Activated CD8-positive, alpha-beta memory T cell treated with anti-CD3 and anti-CD28 coated beads, Interleukin-2, amount 50 U/mL, for 24 hours (primary cell): ENCODE measurements around the gene DGKE.

Source experiments
- DNase-seq: peaks from one replicate; pipeline ENCODE4 v3.0.0-alpha.2; 2020; ENCODE audit errors: extremely low read depth

Gene DGKE

DNA sequence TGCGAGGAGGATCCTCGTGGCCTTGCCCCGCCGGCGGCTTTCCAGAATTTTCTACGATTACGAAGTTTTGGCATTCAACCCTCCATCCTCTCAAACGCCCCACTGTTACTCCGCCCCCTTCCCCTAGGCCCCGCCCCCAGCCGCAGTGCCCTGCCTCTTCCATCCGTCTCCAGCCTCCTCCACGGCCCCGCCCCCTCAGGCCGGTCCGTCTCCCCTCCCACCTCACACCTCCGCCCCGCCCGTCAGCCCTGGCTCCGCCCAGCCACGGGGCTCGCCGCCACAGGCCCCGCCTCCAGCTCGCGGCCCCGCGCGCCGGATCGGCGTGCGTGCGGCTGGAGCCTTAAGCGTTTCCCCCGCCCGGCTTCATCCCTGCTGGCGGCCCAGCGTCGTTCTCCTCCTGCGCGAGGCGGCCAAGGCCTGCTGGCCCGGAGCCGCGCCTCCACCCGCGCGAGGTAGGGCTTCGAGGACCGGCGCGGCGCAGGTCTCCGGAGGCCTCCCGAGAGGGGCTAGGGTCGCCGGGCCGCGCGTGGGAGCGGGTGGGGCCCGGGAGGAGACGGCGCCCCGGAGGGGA is at the start of gene DGKE, which contains the start of gene C17orf67:
Gene DGKE (plus strand): TSS at position 343 of the 571 bp plus-strand sequence. CDS start 645 bp downstream, outside the sequence.
Gene C17orf67 (minus strand): TSS at position 112 of the 571 bp plus-strand sequence. CDS start 18,110 bp downstream, outside the sequence.
- DNase-seq, result peak; percentile 96

DNA sequence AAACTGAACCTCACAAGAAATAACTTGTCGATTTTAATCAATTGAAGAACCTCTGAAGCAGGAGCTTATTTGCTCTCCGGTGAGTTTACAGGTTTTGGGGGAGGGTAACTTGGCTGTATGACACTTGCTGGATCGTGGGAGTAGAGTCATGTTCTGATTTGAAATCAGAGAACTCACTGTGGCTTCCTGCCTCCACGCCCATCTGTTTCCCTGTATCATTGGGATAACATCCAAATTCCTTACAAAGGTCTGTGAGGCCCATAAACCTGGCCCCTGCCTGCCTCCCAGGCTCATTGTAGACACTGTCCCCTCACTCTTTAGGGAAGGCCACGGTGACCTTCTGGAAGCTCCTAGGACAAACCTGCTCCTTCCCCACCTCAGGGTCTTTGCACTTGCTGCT is 48.5 kb upstream of the DGKE start:
- DNase-seq, result no peak

DNA sequence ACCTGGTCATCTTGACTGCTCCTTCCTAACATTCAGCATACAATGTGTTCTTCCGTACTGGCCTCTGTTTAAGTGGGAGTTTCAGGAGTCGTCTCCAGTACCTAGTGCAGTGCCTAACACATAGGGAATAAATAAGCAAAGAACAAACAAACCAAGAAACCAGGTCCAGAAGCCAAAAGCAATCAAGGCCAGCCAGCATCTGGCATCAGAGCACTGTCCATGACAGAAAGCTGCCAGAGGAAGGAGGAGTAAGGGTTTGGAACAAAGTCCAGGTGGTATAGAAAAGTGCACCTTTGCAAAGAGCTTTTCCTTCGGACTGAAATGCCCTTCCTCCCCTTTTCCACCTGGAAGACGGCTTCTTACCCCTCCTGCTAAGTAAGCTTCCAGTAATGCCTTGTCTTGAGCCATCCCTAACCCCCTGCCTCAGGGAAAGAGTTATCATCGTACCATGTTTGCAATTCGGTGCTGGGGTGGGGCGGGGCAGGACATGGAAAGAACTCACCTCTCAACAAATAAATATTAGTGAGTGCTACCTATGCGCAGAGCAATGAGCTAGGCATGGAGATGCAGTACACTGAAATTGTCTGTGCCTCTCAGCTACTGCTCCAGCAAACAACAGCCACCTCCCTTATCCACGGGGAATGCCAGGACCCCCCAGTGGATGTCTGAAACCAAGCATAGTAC is 47.8 kb upstream of the DGKE start:
- no peak for DNase-seq

DNA sequence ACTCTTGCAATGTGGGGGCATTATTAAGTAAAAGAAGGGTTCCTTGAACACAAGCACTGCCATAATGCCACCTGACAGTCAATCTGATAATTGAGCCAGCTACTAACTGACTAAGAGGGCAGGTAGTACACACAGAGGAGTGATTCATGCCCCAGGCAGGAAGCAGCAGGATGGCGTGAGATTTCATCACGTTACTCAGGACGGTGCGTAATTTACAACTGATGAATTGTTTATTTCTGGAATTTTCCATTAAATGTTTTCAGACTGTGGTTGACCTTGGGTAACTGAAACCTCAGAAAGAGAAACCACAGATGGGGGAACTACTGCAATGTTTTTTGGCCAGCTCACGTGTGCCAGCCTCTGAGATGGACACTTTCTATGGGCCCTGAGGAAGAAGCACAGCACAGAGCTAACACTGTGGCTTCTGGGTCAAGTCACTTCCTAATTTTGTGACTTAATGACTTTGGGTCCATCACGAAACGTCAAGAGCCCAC is 46.9 kb upstream of the DGKE start:
- peak; percentile 40 for DNase-seq

DNA sequence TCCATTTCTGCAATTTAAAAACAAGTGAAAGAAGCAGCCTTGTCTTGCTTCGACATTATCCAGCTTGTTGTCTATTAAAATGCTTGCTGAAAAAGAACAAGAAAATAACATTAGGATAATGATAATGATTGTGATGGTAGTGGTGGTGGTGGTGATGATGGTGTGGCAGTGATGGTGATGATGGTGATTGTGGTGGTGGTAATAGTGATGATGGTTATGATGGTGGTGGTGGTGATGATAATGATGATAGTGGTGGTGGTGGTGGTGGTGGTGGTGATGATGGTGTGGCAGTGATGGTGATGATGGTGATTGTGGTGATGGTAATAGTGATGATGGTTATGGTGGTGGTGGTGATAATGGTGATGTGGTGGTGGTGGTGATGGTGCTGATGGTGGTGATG is 41.7 kb upstream of the DGKE start:
- DNase-seq, result no peak

DNA sequence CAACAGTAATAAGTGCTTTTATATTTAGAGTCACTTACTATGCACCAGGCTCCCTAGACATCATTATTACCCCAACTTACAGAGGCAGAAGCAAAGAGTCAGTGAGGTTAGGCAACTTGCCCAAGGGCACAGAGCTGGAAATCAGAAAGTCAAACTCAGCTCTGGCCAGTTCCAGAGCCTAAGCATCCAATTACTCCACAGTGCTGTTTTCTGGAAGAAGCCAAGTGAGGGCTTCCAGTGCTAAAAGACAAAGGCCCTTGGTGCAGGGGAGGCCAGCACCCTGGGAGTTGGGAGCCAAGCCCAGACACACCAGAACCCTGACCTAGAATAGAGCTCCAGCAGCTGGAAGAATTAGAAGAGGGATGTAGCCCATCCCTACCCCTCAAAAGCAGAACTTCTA is 40.4 kb upstream of the DGKE start:
- DNase-seq, result no peak

DNA sequence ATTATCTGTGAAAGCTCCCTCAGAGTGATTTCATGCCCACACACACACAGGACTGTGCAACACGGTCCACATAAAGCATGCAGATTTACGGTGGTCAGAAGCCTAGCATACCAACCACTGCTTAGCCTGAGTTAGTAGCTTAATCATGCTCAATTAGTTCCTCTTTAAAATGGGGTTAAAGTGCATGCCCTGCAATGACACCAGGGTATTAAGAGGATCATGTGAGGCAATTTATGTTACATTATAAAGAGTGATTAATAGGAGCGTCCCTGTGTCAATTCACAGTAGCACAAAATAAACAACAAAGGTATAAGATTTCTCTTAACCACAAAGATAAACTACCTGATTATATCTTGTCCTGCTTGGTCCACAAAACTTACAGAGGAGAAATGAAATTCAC is 40.0 kb upstream of the DGKE start:
- no peak for DNase-seq

DNA sequence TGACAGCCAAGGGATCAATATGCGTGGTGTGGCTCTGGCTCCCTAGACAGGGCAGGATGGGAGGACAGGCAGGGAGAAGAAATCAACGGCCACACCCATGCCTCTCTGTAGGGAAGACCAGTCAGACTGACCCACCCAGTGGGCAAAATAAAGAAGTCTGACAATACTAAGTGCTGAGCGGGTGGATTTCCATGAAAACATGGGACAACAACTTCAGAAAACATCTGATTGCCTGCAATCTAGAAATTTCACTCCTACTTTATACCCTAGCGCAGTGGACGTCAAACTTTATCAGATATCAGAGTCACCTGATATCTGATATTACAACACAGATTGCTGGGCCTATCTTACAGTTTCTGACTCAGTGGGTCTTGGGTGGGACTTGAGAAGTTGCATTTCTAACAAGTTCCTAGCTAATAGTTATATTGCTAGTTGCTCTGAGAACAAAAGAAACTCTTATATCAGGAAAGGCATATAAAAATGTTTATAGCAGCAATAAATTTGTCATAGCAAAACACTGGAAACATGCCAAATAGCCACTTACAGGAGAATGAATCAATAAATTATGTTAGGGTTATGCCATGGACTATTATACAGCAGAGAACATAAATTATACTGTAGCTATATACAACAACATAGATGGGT is 38.6 kb upstream of the DGKE start:
- DNase-seq, result no peak

DNA sequence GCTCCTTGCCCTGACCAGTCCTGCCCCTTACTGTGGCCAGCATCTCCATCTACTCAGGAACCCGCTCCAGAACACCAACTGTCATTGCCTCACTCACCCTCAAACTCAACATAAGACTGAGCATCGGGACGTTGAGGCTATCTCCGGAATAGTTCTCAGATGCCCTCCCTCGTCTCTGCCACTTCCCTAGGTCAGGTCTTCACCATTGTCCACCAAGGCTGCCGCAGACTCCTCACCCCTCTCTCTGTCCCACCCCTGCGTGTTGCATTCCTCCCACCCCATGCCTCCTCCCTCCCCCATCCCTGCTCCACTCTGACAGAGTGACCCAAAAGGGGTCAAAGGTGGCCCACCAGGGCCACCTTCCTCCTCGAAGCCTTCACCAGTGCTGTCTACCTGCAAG is 37.4 kb upstream of the DGKE start:
- DNase-seq, result no peak

DNA sequence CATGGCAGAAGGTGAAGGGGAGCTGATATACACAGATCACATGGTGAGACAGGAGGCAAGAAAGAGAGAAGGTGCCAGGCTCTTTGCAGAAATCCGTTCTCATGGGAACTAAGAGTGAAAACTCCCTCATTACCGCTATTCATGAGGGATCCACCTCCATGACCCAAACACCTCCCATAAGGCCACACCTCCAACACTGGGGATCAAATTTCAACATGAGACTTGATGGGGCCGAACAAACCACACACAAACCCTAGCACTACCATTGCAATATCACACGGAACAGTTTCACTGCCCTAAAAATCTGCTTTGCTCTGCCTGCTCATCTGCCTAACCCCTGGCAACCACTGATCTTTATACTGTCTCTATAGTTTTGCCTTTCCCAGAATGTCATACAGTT is 35.0 kb upstream of the DGKE start:
- DNase-seq, result no peak

DNA sequence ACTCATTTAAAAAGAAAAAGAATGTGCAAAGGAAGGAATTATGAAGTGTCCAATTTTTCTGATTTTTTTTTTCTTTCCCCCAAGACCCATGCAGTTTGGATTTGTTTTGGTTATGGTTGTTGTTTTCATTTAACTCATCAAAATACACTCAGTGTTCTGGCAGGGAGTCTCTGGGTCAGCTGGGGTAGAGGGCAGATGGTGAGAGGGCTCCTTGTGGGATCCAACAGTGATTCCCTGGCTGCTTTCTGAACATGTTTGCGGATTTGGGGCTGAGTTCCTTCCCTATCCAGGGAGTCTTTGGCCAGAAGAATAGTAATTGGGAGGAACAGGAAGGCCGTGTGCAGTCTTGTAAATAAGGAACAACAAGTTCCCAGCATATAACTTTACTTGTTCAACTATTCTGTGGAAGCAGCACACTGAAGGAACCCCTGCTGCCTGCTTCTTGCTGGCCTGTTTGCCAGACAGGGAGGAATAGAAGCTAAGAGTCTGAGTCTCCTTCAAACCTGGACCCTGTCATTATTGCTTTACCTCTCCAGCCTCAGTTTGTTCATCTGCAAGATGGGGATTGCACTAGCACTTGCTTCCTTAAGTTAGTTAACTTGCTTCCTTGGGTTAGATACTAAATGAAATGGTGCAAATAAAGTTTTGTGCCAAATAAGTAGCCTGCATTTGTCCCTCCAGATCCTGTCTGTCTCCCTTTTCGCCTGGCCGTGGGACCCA is 32.3 kb upstream of the DGKE start:
- no peak for DNase-seq

DNA sequence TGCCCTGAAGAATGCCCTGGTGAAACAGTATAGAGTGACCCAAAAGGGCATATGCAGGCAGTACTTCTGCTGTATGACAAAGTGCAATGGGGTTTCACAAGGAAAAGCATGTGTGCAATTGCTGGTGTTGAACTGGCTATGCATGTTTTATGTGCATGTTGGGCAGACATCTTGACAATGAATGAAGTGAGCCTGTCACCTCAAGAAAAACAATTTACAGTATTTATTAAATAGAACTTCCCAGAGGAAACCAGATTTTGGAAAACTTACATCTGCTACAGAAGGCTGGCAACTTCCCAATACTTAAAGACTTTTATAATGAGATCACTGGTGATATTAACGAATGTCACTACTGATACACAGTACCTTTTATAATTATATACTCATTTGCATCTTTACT is 30.9 kb upstream of the DGKE start:
- DNase-seq, result no peak

DNA sequence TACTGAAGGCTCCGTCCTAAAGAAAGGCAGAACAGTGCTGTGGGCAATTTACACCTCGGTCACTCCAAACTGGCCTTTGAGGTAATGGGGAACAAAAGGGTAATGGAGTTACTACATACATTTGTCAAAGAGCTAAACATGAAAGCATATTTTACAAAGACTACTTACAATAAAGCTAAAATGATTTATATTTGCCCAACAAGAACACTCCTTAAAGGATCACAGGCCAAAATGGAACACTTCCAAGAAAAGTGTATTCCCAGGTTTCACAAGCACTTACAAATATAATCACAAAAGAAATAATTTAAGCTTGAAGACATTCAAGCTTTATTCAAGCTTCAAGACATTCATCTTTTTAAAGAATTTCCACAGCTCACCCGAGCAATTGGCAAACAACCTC is 29.5 kb upstream of the DGKE start:
- no peak for DNase-seq

DNA sequence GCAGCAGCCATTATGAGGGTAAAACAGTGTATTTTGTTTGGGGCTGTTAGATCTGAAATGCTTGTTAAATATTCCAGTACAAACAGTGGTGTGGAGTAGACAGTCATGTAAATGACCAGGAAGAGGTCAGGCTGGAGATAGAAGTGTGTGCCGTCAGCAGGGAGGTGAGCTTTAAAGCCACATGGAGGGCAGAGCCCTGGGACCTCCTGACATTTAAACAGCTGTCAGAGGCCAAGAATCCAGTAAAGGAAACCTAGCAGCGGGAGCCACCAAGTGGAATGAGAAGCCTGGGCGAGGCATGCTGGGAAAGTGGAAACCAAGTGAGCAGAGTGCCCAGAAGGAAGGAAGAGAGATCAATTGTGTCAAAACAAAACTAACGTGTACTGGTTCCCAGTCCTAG is 27.0 kb upstream of the DGKE start:
- no peak for DNase-seq

DNA sequence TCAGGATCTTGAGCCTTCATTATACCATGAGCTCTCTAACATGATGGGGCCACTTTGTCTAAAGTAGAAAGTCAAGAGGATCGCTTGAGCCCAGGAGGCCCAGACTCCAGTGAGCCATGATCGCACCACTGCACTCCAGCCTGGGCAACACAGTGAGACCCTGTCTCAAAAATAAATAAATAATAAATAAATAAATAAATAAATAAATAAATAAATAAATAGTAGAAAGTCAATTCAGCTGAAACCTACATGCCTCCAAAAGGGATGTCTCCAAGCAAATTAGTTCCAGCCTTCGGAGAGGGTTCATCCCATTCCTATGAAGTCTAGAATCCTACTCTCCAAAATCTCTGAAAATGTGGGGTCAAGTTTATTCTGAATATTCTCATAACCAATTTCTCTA is 26.2 kb upstream of the DGKE start:
- no peak for DNase-seq

DNA sequence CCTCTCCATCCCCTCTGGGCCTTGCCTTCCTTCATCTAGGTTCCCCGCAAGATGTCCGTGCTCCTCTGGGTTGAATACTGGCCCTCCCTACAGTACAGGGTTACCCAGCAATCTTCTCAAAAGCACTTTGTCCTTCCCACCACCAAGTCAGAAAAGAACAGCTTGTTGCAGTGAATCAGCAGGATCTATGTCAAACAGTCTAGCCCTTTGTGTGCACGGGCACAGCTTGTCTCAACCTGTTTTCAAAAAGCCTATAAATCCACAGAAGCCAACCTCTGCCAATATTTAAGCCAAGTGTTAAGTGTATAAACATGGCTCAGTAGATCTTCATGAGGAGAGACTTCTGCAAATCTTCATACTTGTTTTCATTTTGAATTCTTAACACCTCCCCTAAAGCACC is 25.4 kb upstream of the DGKE start:
- no peak for DNase-seq

DNA sequence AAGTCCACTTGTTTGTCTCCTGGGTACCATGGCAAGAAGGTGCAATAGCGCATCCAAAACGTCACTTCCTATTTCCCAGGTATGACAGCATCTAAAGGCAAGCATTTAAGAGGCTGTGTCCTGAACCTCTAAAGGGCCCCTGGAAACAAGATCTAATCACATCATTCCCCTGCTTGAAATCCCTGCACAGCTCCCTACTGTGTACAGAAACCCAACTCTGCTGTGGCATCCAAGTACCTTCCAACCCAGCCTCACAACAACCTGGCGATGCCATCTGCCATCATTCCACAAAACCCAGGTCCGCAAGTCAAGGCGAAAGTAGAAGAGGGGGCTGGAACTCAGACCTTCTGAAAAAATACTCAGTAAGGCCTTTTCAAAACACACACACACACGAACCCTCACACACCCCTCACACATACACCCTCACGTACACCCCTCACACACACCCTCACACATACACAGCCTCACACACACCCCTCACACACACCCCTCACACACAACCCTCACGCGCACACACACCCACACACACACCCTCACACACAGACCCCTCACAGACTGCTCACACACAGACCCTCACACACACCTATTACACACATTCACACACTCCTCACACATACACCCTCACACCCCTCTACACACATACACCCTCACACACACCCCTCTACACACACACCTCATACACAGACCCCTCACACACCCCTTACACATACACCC is 24.7 kb upstream of the DGKE start:
- no peak for DNase-seq

DNA sequence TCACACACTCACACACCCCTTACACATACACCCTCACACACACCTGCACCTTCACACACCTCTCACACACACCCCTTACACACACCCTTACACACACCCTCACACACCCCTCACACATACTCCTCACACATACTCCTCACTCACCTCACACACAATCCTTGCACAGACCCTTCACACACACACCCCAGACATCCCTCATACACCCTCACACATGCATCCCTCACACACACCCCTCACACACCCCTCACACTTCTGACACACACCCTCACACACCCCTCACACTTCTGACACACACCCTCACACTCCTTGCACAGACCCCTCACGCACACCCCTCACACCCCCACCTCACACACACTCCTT is 24.2 kb upstream of the DGKE start:
- no peak for DNase-seq

DNA sequence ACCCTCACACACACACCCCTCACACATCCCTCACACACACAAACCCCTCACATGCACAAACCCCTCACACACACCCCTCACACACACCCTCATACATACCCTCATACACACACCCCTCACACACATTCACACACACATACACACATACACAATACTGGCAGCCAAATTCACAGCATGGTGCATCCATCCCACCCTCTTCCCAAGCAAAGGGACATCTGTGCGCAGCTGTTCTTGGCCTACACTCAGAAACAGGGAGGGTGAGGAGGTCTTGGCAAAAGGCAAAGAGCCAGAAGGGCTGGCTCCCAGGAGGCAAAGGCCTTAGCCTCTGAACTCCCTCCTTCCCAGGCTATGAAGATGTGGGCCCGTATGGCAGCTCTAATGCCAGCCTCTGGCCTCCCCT is 23.6 kb upstream of the DGKE start:
- no peak for DNase-seq

DNA sequence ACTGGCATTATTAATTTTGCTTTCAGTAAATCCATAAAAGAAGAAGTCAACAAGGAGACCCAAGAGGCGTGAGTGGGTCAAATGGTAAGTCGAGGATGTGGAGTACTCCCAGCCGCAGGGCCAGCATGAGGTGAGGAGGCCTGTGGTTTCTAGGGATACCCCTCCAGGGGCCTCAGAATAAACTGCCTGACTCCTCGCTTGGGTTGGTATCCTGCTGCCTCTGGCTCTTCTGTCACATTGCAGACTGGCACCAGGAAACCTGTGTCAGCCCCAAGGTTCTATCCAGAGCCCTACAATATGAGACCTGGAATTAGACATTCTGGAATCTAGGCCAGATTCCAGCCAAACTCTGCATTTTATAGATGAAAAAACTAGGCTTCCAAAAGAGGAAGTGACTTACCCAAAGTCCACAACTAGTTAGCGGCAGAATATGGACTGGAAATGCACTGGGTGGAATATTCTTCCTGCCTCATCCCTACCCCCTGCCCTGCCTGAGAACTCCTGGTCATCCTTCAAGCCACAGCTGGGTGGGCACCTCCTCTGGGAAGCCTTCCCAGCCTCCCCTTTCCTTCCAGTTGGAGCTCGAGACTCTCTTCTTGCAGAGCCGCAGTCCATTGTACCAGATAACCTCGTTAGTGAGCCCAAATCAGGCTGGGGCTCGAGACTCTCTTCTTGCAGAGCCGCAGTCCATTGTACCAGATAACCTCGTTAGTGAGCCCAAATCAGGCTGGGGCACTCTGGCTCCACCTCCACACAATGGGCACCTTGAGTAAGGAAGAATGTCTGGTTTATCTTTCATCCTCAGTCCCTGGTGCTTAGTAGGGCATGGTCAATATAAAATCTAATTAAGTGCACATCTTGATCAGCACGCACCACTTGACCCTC is 22.8 kb upstream of the DGKE start:
- no peak for DNase-seq

DNA sequence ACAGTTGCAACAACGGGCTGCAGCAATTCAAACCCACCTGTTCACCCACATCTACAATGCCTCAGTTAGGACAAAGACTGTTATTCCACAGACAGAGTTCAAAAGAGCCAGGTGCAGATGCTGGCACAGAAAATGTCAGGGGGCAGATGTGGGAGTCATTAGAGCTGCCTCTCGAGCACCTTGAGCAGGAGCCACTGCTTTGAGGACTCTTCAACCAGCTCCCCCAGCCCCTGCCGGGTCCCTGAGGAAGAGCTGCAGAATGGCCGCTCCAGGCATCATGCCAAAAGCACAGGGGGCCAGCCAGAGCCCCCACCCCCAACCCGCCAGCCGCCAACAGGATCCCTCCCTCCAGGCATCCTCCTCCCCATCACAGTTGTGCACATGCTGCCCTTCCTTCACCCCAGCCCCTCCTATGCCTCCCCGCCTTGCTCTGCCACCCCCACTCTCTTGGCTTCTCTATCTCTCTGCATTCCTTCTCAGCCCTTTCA is 21.0 kb upstream of the DGKE start:
- DNase-seq, result no peak
